ENCODE results near the gene HMGB2. TPM values are rescaled to one million over a fixed set of nuclear protein-coding genes. Genes with fewer than 3 reads are reported as not detected.
A peak's percentile ranks its signal among the peaks of the same experiment; 100 is the strongest.

The HMGB2 gene
- total RNA-seq, 1 donor from 2014 or later, result 98.4 TPM

DNA sequence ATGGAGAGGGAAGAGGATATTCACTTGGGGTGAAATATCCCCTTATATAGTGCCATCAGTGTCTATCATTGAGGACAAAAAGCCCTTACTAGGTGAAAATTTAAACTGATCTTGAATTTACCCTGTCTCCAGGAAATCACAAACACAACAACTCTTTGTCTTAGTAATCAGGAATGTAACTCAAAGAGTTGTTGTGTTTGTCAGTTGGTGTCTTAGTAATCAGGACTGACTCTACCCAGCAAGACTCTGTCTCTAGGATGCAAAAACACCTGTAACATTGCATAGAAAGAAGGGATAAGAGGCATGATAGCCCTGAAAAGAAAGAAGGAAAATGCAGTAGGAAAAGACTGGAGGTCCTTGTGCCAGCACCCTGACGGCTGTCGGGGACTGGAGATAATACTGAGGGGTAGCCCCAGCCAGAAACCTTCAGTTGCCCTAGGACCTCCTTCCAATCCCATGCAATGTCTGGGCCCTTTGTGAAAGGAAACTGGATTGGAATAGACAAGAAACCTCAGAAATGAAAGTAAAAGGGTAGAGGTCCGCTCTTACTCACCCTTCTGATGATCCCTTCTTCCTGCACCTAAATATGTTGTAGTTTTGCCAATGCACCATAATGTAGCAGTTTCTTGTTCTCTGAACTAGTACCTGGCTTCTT lies 45.3 kb downstream of the HMGB2 start:
- no peak for DNase-seq (ENCODE audit: low spot score in 2 of 2, unreplicated experiment in 2 of 2)
- TF ChIP-seq CTCF (IDR thresholded peaks at IDR 0.05; ENCODE audit: unreplicated experiment), result no peak
- H3K4me3 Mint-ChIP-seq, result peak overlapping the region; percentile 50
- H3K27ac Mint-ChIP-seq, result peak overlapping the region; percentile 66
- peaks cover 30% of the 10 kb centered on the region for H3K9me3 Mint-ChIP-seq
- H3K36me3 Mint-ChIP-seq, result peaks cover 29% of the 10 kb centered on the region
- peaks cover 14% of the 10 kb centered on the region for H3K4me1 Mint-ChIP-seq
- H3K27me3 Mint-ChIP-seq (ENCODE audit: low read depth), result no peaks in the 10 kb centered on the region

DNA sequence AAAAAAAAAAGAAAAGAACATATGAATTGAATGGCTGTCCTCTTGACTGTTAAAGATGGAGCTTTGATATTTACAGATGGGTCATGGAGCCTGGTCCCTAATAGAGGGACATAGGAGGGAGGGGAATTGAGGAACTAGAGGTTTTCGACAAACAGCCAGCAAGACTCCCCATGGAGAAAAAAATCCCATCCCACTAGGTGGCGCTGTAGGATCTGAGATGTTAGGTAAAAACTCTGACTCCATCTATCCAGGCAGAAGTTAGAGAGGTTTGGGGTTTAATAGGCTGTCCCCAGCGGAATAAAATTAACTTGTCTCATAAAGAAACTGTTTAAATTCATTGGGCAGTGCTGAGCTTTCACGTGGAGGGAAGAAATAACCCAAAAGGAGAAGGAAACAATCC lies 45.9 kb downstream of the HMGB2 start:
- no peak for DNase-seq (ENCODE audit: low spot score in 2 of 2, unreplicated experiment in 2 of 2)
- Mint-ChIP-seq H3K4me3 (peak overlapping the region; percentile 25), H3K4me1 (peaks cover 14% of the 10 kb centered on the region), H3K36me3 (peaks cover 33% of the 10 kb centered on the region), H3K27me3 (ENCODE audit: low read depth) (no peaks in the 10 kb centered on the region), H3K9me3 (peaks cover 33% of the 10 kb centered on the region), H3K27ac (no peak overlapping the region)
- peak; percentile 37 for TF ChIP-seq CTCF (IDR thresholded peaks at IDR 0.05; ENCODE audit: unreplicated experiment)

- TF ChIP-seq CTCF (IDR thresholded peaks at IDR 0.05; ENCODE audit: unreplicated experiment), result no peak
- no peak for DNase-seq (ENCODE audit: low spot score in 2 of 2, unreplicated experiment in 2 of 2)
- Mint-ChIP-seq H3K27ac (no peak overlapping the region), H3K9me3 (peaks cover 39% of the 10 kb centered on the region), H3K27me3 (ENCODE audit: low read depth) (no peaks in the 10 kb centered on the region), H3K4me3 (no peak overlapping the region), H3K4me1 (peaks cover 14% of the 10 kb centered on the region), H3K36me3 (peaks cover 33% of the 10 kb centered on the region)
Observed at GRCh38 chr4:173287486-173287885, 46.7 kb downstream of the HMGB2 start.

GRCh38 chr4:173284463-173284862 lies 49.7 kb downstream of the HMGB2 start:
- Mint-ChIP-seq H3K27me3 (ENCODE audit: low read depth) (no peaks in the 10 kb centered on the region), H3K36me3 (peaks cover 33% of the 10 kb centered on the region), H3K4me3 (no peak overlapping the region), H3K4me1 (peaks cover 11% of the 10 kb centered on the region), H3K9me3 (peaks cover 40% of the 10 kb centered on the region), H3K27ac (no peak overlapping the region)
- TF ChIP-seq CTCF (IDR thresholded peaks at IDR 0.05; ENCODE audit: unreplicated experiment), result no peak
- no peak for DNase-seq (ENCODE audit: low spot score in 2 of 2, unreplicated experiment in 2 of 2)

DNA sequence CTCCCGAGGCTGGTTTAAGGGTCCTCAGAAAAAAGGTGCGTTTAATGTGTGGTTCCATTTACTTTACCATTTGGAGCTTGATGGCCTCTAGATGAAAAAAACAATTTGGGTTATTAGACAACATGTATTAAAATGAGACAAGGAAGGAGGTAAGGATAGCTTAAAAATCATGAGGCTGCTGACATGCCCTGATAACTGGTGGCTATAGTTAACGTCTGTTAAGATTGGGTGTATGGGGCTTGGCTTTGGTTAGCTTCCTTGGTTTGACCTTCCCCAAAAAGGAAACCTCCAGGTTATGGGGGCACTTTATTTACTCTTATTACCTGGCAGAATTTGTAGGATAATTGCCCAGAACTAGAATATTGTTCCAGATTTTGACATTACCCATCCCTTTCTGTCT lies 51.5 kb downstream of the HMGB2 start:
- Mint-ChIP-seq H3K27me3 (ENCODE audit: low read depth) (no peaks in the 10 kb centered on the region), H3K9me3 (peaks cover 40% of the 10 kb centered on the region), H3K36me3 (peaks cover 27% of the 10 kb centered on the region), H3K4me1 (peaks cover 3% of the 10 kb centered on the region), H3K27ac (no peak overlapping the region), H3K4me3 (no peak overlapping the region)
- DNase-seq (ENCODE audit: low spot score in 2 of 2, unreplicated experiment in 2 of 2), result no peak
- no peak for TF ChIP-seq CTCF (IDR thresholded peaks at IDR 0.05; ENCODE audit: unreplicated experiment)

GRCh38 chr4:173282256-173282562 lies 51.9 kb downstream of the HMGB2 start:
- Mint-ChIP-seq H3K27me3 (ENCODE audit: low read depth) (no peaks in the 10 kb centered on the region), H3K4me1 (peaks cover 7% of the 10 kb centered on the region), H3K27ac (no peak overlapping the region), H3K36me3 (peaks cover 25% of the 10 kb centered on the region), H3K4me3 (no peak overlapping the region), H3K9me3 (peaks cover 39% of the 10 kb centered on the region)
- TF ChIP-seq CTCF (IDR thresholded peaks at IDR 0.05; ENCODE audit: unreplicated experiment), result no peak
- no peak for DNase-seq (ENCODE audit: low spot score in 2 of 2, unreplicated experiment in 2 of 2)

Measured in mesothelial cell of epicardium (in vitro differentiated cells).